NCI-H2107 treated with DMSO at 0.1 percent for 48 hours (cell line): ENCODE data around the gene MAPT.
"Not testable (repeated sequence)": the region's sequence is repeated elsewhere in the genome, so short reads cannot be mapped to it uniquely, and the experiment has no call there.

Experiments
- DNase-seq: peaks from one replicate; lab custom pipeline; 2025; ENCODE audit not compliant: unreplicated experiment; lab: John Stamatoyannopoulos, UW

Gene MAPT

GRCh38 chr17:45861165-45861564 is 33.2 kb upstream of the MAPT start:
- DNase-seq = no peak

GRCh38 chr17:45862127-45862526 is 32.2 kb upstream of the MAPT start:
- not testable (repeated sequence) for DNase-seq

- DNase-seq = no peak
Measured at GRCh38 chr17:45863857-45864654, 30.3 kb upstream of the MAPT start.

DNA sequence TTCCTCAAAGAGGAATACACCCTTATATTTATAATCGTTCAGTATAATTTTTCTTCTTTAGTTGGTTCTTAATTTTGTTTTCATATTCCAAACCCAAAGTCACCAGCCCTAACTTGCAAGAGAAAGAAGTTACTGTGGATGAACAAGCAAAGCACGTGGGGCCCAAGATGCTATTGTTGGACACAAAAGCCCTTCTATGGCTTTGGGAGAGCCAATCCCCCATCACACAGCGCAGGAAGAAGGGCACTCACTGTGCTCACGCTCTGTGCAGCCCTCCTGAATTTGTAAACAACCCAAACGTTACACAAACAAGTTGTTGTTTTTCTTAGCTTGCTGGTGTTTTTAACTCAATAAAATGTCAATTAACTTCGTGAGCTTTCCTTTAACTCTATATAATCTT is 27.2 kb upstream of the MAPT start:
- DNase-seq = no peak

DNA sequence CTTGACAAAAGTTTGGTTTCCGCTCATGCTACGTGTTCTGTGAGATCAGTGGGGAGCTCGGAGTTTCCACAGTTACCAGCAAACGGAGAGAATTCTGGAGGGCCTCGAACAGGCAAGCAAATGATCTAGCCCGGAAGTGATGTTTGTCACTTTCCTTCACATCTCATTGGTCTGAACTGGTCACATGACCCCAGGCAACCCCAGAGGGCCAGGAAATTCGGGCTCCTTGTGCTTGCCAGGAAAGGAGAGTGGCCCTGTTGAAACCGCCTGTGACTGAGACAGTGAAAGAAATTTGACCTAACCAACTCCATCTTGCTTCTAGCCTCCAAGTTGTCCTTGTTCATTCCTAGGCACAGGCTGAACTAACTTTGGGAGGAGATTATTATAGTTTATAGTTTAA is 26.7 kb upstream of the MAPT start:
- no peak for DNase-seq

DNA sequence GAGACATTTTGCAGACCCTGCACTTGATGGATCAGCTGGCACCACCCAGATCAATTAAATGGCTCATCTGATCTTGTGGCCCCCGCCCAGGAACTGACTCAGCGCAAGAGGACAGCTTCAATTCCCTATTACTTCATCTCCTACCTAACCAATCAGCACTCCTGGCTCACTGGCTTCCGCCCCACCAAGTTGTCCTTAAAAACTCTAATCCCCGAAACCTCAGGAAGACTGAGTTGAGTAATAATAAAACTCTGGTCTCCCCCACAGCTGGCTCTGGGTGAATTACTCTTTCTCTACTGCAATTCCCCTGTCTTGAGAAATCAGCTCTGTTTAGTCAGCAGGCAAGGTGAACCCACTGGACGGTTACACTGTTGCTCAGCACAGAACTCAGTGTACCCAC is 26.1 kb upstream of the MAPT start:
- no peak for DNase-seq

GRCh38 chr17:45869676-45870341 is 24.5 kb upstream of the MAPT start:
- no peak for DNase-seq

- DNase-seq = no peak
Measured at GRCh38 chr17:45870342-45870974, 23.9 kb upstream of the MAPT start.

DNA sequence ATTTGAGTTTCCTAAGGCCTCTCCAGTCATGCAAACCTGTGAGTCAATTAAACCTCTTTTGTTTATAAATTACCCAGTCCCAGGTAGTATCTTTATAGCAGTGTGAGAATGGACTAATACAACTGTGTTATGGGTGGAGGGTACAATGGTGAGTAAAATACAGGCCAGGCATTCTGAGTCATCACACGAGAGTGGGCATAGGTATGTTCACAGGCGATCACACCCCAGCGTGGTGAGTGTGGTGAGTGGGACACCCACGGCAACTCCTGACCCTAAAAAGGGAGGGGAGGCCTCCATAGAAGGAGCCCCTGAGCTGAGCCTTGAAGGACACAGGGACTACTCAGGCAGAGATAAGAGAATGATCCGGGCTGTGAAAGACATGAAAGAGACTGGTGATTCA is 22.6 kb upstream of the MAPT start:
- DNase-seq = no peak

GRCh38 chr17:45873728-45874127 is 20.6 kb upstream of the MAPT start:
- DNase-seq = no peak

- DNase-seq = no peak
Measured at GRCh38 chr17:45874151-45874550, 20.2 kb upstream of the MAPT start.

GRCh38 chr17:45876539-45876938 is 17.8 kb upstream of the MAPT start:
- DNase-seq = no peak

- no peak for DNase-seq
Measured at GRCh38 chr17:45877467-45877866, 16.9 kb upstream of the MAPT start.

- no peak for DNase-seq
Measured at GRCh38 chr17:45883063-45883462, 11.3 kb upstream of the MAPT start.

DNA sequence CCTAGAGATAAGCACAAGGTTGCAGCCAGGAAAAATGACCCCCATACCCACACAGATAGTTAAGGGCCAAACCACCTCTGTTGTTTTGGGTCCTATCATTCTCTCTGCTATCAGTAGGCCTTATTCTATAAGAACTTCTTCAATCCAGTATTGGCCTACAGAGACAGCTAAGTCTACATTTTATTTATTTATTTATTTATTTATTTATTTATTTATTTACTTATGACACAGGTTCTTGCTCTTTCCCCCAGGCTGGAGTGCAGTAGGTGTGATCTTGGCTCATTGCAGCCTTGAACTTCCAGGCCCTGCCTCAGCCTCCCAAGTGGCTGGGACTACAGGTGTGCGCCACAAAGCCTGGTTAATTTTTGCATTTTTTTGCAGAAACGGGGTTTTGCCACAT is 7.5 kb upstream of the MAPT start:
- no peak for DNase-seq

GRCh38 chr17:45888392-45888791 is 6.0 kb upstream of the MAPT start:
- no peak for DNase-seq

GRCh38 chr17:45889579-45889978 is 4.8 kb upstream of the MAPT start:
- DNase-seq = no peak

GRCh38 chr17:45893725-45894021 is 681 bp upstream of the MAPT start:
- DNase-seq = no peak

DNA sequence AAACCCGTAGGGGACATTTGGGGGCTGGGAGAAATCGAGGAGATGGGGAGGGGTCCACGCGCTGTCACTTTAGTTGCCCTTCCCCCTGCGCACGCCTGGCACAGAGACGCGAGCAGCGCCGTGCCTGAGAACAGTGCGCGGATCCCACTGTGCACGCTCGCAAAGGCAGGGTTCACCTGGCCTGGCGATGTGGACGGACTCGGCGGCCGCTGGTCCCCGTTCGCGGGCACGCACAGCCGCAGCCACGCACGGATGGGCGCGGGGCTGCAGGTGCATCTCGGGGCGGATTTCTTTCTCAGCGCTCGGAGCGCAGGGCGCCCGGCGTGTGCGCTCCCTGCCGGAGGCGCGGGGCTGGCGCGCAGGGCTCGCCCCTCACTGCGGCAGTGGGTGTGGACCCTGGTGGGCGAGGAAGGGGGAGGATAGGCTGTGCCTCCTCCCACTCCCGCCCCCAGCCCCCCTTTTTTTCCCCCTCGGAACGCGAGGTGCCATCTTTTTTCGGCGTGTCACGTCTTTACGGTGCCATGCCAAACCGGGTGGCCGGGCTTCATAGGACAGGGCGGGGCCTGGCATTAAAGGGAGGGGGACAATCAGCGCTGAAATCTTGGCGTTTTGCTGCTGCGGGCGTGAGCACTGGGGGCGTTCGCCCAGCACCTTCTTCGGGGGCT is 1.1 kb downstream of the MAPT start:
- peak; percentile 44 for DNase-seq

DNA sequence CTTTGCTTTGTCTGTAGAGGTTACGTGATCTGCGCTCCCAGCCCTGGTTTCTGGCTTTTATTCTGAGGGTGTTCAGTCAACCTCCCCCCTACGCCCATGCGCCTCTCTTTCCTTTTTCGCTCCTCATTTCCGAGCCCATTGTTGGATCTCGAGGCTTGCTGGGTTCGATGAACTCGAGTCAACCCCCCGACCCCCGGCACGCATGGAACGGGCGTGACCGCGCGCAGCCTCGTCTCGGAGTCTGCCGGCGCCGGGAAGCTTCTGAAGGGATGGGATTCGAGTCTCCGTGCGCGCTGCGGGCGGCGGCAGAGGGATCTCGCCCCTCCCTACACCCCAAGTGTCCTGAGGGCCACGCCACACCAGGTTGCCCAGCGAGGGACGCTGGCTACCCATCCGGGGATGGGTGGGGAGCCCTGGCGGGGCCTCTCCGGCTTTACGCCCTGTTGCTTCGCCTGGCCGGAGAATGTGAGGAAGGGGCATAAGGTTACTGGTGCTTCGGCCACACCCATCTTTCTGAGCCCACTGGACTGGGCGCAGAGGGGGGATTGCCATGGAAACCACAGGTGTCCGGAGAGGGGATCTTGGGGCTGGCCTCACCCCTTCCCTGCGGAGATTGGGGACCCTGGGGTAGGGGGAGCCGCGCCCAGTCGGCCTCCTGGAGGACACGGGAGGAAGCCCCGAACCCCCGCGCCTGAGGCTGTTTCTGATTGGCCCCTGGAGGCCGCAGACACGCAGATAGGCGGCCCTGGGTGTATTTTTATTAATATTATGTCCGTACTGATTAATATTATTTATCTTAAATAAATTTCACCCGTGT is 1.8 kb downstream of the MAPT start:
- DNase-seq = no peak
